Measurements from ENCODE around the gene TESK2.
"Not testable (repeated sequence)": the region's sequence is repeated elsewhere in the genome, so short reads cannot be mapped to it uniquely, and the experiment has no call there.

Gene TESK2

GRCh38 chr1:45360981-45361380 lies 130.0 kb downstream of the TESK2 start:
- not testable (repeated sequence) for H4K8ac ChIP-seq (ENCODE audit: low read depth, low read length); H3K9ac ChIP-seq (ENCODE audit: low read depth, low read length, poor library complexity); H3K36me3 ChIP-seq (replicated peaks in 1 of 2; ENCODE audit: control insufficient read depth in 2 of 2, insufficient read depth in 2 of 2, low read length in 2 of 2); H3K14ac ChIP-seq (ENCODE audit: low read length); H2BK5ac ChIP-seq (ENCODE audit: low read length); H2BK12ac ChIP-seq (ENCODE audit: low read length); H3K4me3 ChIP-seq (ENCODE audit: low read length in 2 of 2); H3K9me3 ChIP-seq (replicated peaks in 1 of 2; ENCODE audit: control insufficient read depth in 2 of 2, insufficient read depth in 1 of 2, low read depth in 1 of 2, low read length in 2 of 2); H3K79me1 ChIP-seq (ENCODE audit: low read depth, low read length); H3K23ac ChIP-seq (ENCODE audit: low read depth, low read length, poor library complexity); H3K27ac ChIP-seq (replicated peaks; ENCODE audit: low read length); H3K4me2 ChIP-seq (ENCODE audit: insufficient read depth, low read length, poor library complexity, severe bottlenecking); H3K4me1 ChIP-seq (ENCODE audit: control insufficient read depth in 2 of 2, insufficient read depth in 1 of 2, low read depth in 1 of 2, low read length in 2 of 2); H4K91ac ChIP-seq (ENCODE audit: low read depth, low read length, poor library complexity); H2BK120ac ChIP-seq (ENCODE audit: low read depth, low read length); H3K4ac ChIP-seq (ENCODE audit: low read length); H2AK5ac ChIP-seq (ENCODE audit: low read depth, low read length); DNase-seq (ENCODE audit: low spot score); H3K18ac ChIP-seq (ENCODE audit: low read length); H2BK15ac ChIP-seq (ENCODE audit: low read length)
- H2AFZ ChIP-seq (ENCODE audit: low read length): peak overlapping the region; percentile 81
- H3K27me3 ChIP-seq (ENCODE audit: control insufficient read depth in 3 of 3, insufficient read depth in 3 of 3, low read depth in 1 of 3, low read length in 3 of 3): peaks cover 0 to 16% (median 0%) of the 10 kb centered on the region in 3 experiments
- no CpG with 5 or more reads among the region's 7 CpGs for WGBS, 2 donors (ENCODE audit: extremely low coverage in 2 of 2, insufficient read length in 2 of 2, insufficient replicate concordance in 1 of 2)

- H3K27me3 ChIP-seq (ENCODE audit: control insufficient read depth in 3 of 3, insufficient read depth in 3 of 3, low read depth in 1 of 3, low read length in 3 of 3): peaks cover 0 to 16% (median 0%) of the 10 kb centered on the region in 3 experiments
- no peak for DNase-seq (ENCODE audit: low spot score)
- H2BK15ac ChIP-seq (ENCODE audit: low read length): no peak overlapping the region
- H3K4ac ChIP-seq (ENCODE audit: low read length): no peak overlapping the region
- no peaks in the 10 kb centered on the region for H3K36me3 ChIP-seq (replicated peaks in 1 of 2; ENCODE audit: control insufficient read depth in 2 of 2, insufficient read depth in 2 of 2, low read length in 2 of 2)
- H4K8ac ChIP-seq (ENCODE audit: low read depth, low read length): no peak overlapping the region
- H3K79me1 ChIP-seq (ENCODE audit: low read depth, low read length): no peaks in the 10 kb centered on the region
- peaks cover 0 to 7% of the 10 kb centered on the region in 2 donors for H3K4me1 ChIP-seq (ENCODE audit: control insufficient read depth in 2 of 2, insufficient read depth in 1 of 2, low read depth in 1 of 2, low read length in 2 of 2)
- no peak overlapping the region for H3K4me2 ChIP-seq (ENCODE audit: insufficient read depth, low read length, poor library complexity, severe bottlenecking)
- no CpG with 5 or more reads among the region's 7 CpGs for WGBS, 2 donors (ENCODE audit: extremely low coverage in 2 of 2, insufficient read length in 2 of 2, insufficient replicate concordance in 1 of 2)
- H3K18ac ChIP-seq (ENCODE audit: low read length): no peak overlapping the region
- no peak overlapping the region for H3K4me3 ChIP-seq (ENCODE audit: low read length in 2 of 2)
- peaks cover 0 to 3% of the 10 kb centered on the region in 2 donors for H3K9me3 ChIP-seq (replicated peaks in 1 of 2; ENCODE audit: control insufficient read depth in 2 of 2, insufficient read depth in 1 of 2, low read depth in 1 of 2, low read length in 2 of 2)
- no peak overlapping the region for H2BK5ac ChIP-seq (ENCODE audit: low read length)
- no peak overlapping the region for H2AK5ac ChIP-seq (ENCODE audit: low read depth, low read length)
- no peak overlapping the region for H4K91ac ChIP-seq (ENCODE audit: low read depth, low read length, poor library complexity)
- no peak overlapping the region for H3K27ac ChIP-seq (replicated peaks; ENCODE audit: low read length)
- H2AFZ ChIP-seq (ENCODE audit: low read length): peak overlapping the region; percentile 81
- H3K14ac ChIP-seq (ENCODE audit: low read length): no peak overlapping the region
- H3K23ac ChIP-seq (ENCODE audit: low read depth, low read length, poor library complexity): no peak overlapping the region
- H3K9ac ChIP-seq (ENCODE audit: low read depth, low read length, poor library complexity): no peak overlapping the region
- no peak overlapping the region for H2BK12ac ChIP-seq (ENCODE audit: low read length)
- H2BK120ac ChIP-seq (ENCODE audit: low read depth, low read length): no peak overlapping the region
Observed at GRCh38 chr1:45359882-45360513, 131.0 kb downstream of the TESK2 start.

- H2BK120ac ChIP-seq (ENCODE audit: low read depth, low read length): no peak overlapping the region
- H3K27ac ChIP-seq (replicated peaks; ENCODE audit: low read length): no peak overlapping the region
- H2AFZ ChIP-seq (ENCODE audit: low read length): no peak overlapping the region
- no peak overlapping the region for H3K4me2 ChIP-seq (ENCODE audit: insufficient read depth, low read length, poor library complexity, severe bottlenecking)
- no peak for DNase-seq (ENCODE audit: low spot score)
- no peak overlapping the region for H2AK5ac ChIP-seq (ENCODE audit: low read depth, low read length)
- no peak overlapping the region for H2BK5ac ChIP-seq (ENCODE audit: low read length)
- H3K4ac ChIP-seq (ENCODE audit: low read length): no peak overlapping the region
- H4K91ac ChIP-seq (ENCODE audit: low read depth, low read length, poor library complexity): no peak overlapping the region
- no peak overlapping the region for H3K9ac ChIP-seq (ENCODE audit: low read depth, low read length, poor library complexity)
- no peak overlapping the region for H2BK15ac ChIP-seq (ENCODE audit: low read length)
- no peaks in the 10 kb centered on the region for H3K79me1 ChIP-seq (ENCODE audit: low read depth, low read length)
- H4K8ac ChIP-seq (ENCODE audit: low read depth, low read length): no peak overlapping the region
- no peak overlapping the region for H2BK12ac ChIP-seq (ENCODE audit: low read length)
- H3K27me3 ChIP-seq (ENCODE audit: control insufficient read depth in 3 of 3, insufficient read depth in 3 of 3, low read depth in 1 of 3, low read length in 3 of 3): peaks cover 0 to 16% (median 0%) of the 10 kb centered on the region in 3 experiments
- H3K4me1 ChIP-seq (ENCODE audit: control insufficient read depth in 2 of 2, insufficient read depth in 1 of 2, low read depth in 1 of 2, low read length in 2 of 2): peaks cover 0 to 7% of the 10 kb centered on the region in 2 donors
- H3K23ac ChIP-seq (ENCODE audit: low read depth, low read length, poor library complexity): no peak overlapping the region
- no peak overlapping the region for H3K4me3 ChIP-seq (ENCODE audit: low read length in 2 of 2)
- no peak overlapping the region for H3K18ac ChIP-seq (ENCODE audit: low read length)
- H3K14ac ChIP-seq (ENCODE audit: low read length): no peak overlapping the region
- no peaks in the 10 kb centered on the region for H3K9me3 ChIP-seq (replicated peaks in 1 of 2; ENCODE audit: control insufficient read depth in 2 of 2, insufficient read depth in 1 of 2, low read depth in 1 of 2, low read length in 2 of 2)
- H3K36me3 ChIP-seq (replicated peaks in 1 of 2; ENCODE audit: control insufficient read depth in 2 of 2, insufficient read depth in 2 of 2, low read length in 2 of 2): no peaks in the 10 kb centered on the region
- WGBS, 2 donors (ENCODE audit: extremely low coverage in 2 of 2, insufficient read length in 2 of 2, insufficient replicate concordance in 1 of 2): no CpG with 5 or more reads among the region's 4 CpGs
Observed at GRCh38 chr1:45356186-45356585, 134.8 kb downstream of the TESK2 start.

- Histone ChIP-seq H2BK5ac (ENCODE audit: low read length) (no peak overlapping the region), H3K18ac (ENCODE audit: low read length) (no peak overlapping the region), H3K4me1 (ENCODE audit: control insufficient read depth in 2 of 2, insufficient read depth in 1 of 2, low read depth in 1 of 2, low read length in 2 of 2) (peaks cover 0 to 7% of the 10 kb centered on the region in 2 donors), H3K9ac (ENCODE audit: low read depth, low read length, poor library complexity) (no peak overlapping the region), H4K8ac (ENCODE audit: low read depth, low read length) (no peak overlapping the region), H2AFZ (ENCODE audit: low read length) (no peak overlapping the region), H2BK15ac (ENCODE audit: low read length) (no peak overlapping the region), H3K79me1 (ENCODE audit: low read depth, low read length) (no peaks in the 10 kb centered on the region), H3K14ac (ENCODE audit: low read length) (no peak overlapping the region), H4K91ac (ENCODE audit: low read depth, low read length, poor library complexity) (no peak overlapping the region), H3K36me3 (replicated peaks in 1 of 2; ENCODE audit: control insufficient read depth in 2 of 2, insufficient read depth in 2 of 2, low read length in 2 of 2) (no peaks in the 10 kb centered on the region), H2BK120ac (ENCODE audit: low read depth, low read length) (no peak overlapping the region), H3K27ac (replicated peaks; ENCODE audit: low read length) (no peak overlapping the region), H3K27me3 (ENCODE audit: control insufficient read depth in 3 of 3, insufficient read depth in 3 of 3, low read depth in 1 of 3, low read length in 3 of 3) (peaks cover 0 to 19% (median 0%) of the 10 kb centered on the region in 3 experiments), H3K4ac (ENCODE audit: low read length) (no peak overlapping the region), H2AK5ac (ENCODE audit: low read depth, low read length) (no peak overlapping the region), H3K9me3 (replicated peaks in 1 of 2; ENCODE audit: control insufficient read depth in 2 of 2, insufficient read depth in 1 of 2, low read depth in 1 of 2, low read length in 2 of 2) (no peaks in the 10 kb centered on the region), H3K4me2 (ENCODE audit: insufficient read depth, low read length, poor library complexity, severe bottlenecking) (no peak overlapping the region), H3K23ac (ENCODE audit: low read depth, low read length, poor library complexity) (no peak overlapping the region), H2BK12ac (ENCODE audit: low read length) (no peak overlapping the region), H3K4me3 (ENCODE audit: low read length in 2 of 2) (no peak overlapping the region)
- no peak for DNase-seq (ENCODE audit: low spot score)
- WGBS, 2 donors (ENCODE audit: extremely low coverage in 2 of 2, insufficient read length in 2 of 2, insufficient replicate concordance in 1 of 2): no CpG with 5 or more reads among the region's 2 CpGs
Observed at GRCh38 chr1:45355683-45356082, 135.3 kb downstream of the TESK2 start.

Measured in neuronal stem cell (in vitro differentiated cells).